ENCODE data around the gene RFTN1. TPM values are rescaled to one million over a fixed set of nuclear protein-coding genes. Genes with fewer than 3 reads are reported as not detected.

Gene RFTN1
- total and polyA plus RNA-seq, 9 of the 15 experiments (the other 6 are each of a cell fraction or from before 2014, with no cell fraction given) = 0.08 to 0.51 (median 0.11) TPM; not detected in 6

GRCh38 chr3:16395212-16395611, 118.3 kb downstream of the RFTN1 start (continued):
- TF ChIP-seq CBFA2T3 (IDR thresholded peaks at IDR 0.05) (0 out of 2 replicates have a peak, but pooled peaks have one; percentile 9), DIDO1 (tag; IDR thresholded peaks at IDR 0.05; ENCODE audit: low read depth) (no peak), ZNF384 (IDR thresholded peaks at IDR 0.05; ENCODE audit: low read depth, low read length) (peak; percentile 89; the same call in 1 of the 2 replicates), MEIS2 (IDR thresholded peaks at IDR 0.05; ENCODE audit: partially characterized antibody) (peak; percentile 5), ZKSCAN3 (CRISPR knock-in tag; IDR thresholded peaks at IDR 0.05) (no peak), FOXM1 (IDR thresholded peaks at IDR 0.05; ENCODE audit: low read depth) (no peak), FOXM1 (CRISPR knock-in tag; IDR thresholded peaks at IDR 0.05; ENCODE audit: low read depth) (no peak), POLR2H (tag; IDR thresholded peaks at IDR 0.05; ENCODE audit: low read depth) (no peak), ELF4 (CRISPR knock-in tag; IDR thresholded peaks at IDR 0.05) (no peak), ZNF253 (CRISPR knock-in tag; conservative IDR thresholded peaks at IDR 0.05) (no peak), EP400 (IDR thresholded peaks at IDR 0.05) (no peak), SREBF2 (CRISPR knock-in tag; IDR thresholded peaks at IDR 0.05) (no peak), BCLAF1 (IDR thresholded peaks at IDR 0.05; ENCODE audit: borderline replicate concordance in 1 of 2, control insufficient read depth in 1 of 2, low read depth in 2 of 2, low read length in 1 of 2) (no peak), GTF2E2 (tag; IDR thresholded peaks at IDR 0.05) (no peak), PTRF (tag; IDR thresholded peaks at IDR 0.05) (no peak), ZNF780A (CRISPR knock-in tag; IDR thresholded peaks at IDR 0.05) (no peak), HBP1 (CRISPR knock-in tag; IDR thresholded peaks at IDR 0.05) (no peak), GTF2F1 (IDR thresholded peaks at IDR 0.05; ENCODE audit: low read depth, low read length) (no peak), ZNF57 (CRISPR knock-in tag; IDR thresholded peaks at IDR 0.05) (no peak), ZNF696 (CRISPR knock-in tag; conservative IDR thresholded peaks at IDR 0.05) (no peak)
